Osteoblast (primary cell): ENCODE measurements around the gene ACOX3. TPM values are rescaled to one million over a fixed set of nuclear protein-coding genes. Genes with fewer than 3 reads are reported as not detected.

ENCODE experiments used
- DNase-seq: peaks from one replicate; pipeline ENCODE4 v3.0.0; 2011; ENCODE audit warnings: low spot score, mixed read lengths; ENCODE audit not compliant: insufficient read length; ENCODE audit errors: missing footprints
- H2AFZ ChIP-seq: 2 replicates; pipeline ENCODE4 v1.6.0; 2011; ENCODE audit warnings: mild to moderate bottlenecking, low read length
- H3K27ac ChIP-seq: 2 replicates; pipeline ENCODE4 v1.5.1; 2011; ENCODE audit warnings: mild to moderate bottlenecking, low read depth, low read length, moderate library complexity
- H3K27me3 ChIP-seq: 2 replicates; pipeline ENCODE4 v1.6.0; 2012; ENCODE audit warnings: mild to moderate bottlenecking, control low read depth, inconsistent platforms, low read length, moderate library complexity; ENCODE audit not compliant: insufficient read depth
- H3K36me3 ChIP-seq: 2 replicates; pipeline ENCODE4 v1.5.1; 2011; ENCODE audit warnings: mild to moderate bottlenecking, low read length, control low read depth, moderate library complexity; ENCODE audit not compliant: insufficient read depth
- H3K4me1 ChIP-seq: 2 replicates; pipeline ENCODE4 v1.5.1; 2011; ENCODE audit warnings: mild to moderate bottlenecking, low read length, control low read depth, moderate library complexity; ENCODE audit not compliant: insufficient read depth
- H3K4me2 ChIP-seq: 2 replicates; pipeline ENCODE4 v1.6.0; 2011; ENCODE audit warnings: mild to moderate bottlenecking, low read length; ENCODE audit not compliant: insufficient read depth
- H3K4me3 ChIP-seq: fragments of 200-600 bp; sonication (generic); 3 replicates; pipeline ENCODE4 v1.5.1; 2012; ENCODE audit warnings: mild to moderate bottlenecking, low read length, inconsistent platforms; ENCODE audit not compliant: insufficient read depth
- H3K79me2 ChIP-seq: 2 replicates; pipeline ENCODE4 v1.6.0; 2012; ENCODE audit warnings: mild to moderate bottlenecking, low read length, control low read depth, inconsistent platforms; ENCODE audit not compliant: insufficient read depth
- H3K9me3 ChIP-seq: 2 replicates; pipeline ENCODE4 v1.5.1; 2011; ENCODE audit warnings: low read depth, low read length, control low read depth
- H4K20me1 ChIP-seq: 2 replicates; pipeline ENCODE4 v1.6.0; 2012; ENCODE audit warnings: mild to moderate bottlenecking, low read length, control low read depth; ENCODE audit not compliant: insufficient read depth
- total RNA-seq: library from RNA; depleted of rRNA; stranded (reverse); fragments of >200 nt; gene quantifications from 2 replicates; pipeline ENCODE4 v1.2.3, GENCODE V29; 2012
- TF ChIP-seq, protein P1 (sequence below): IDR thresholded peaks from 2 replicates; pipeline ENCODE4 v1.5.1; 2011; ENCODE audit warnings: mild to moderate bottlenecking, low read depth, low read length, moderate library complexity; ENCODE audit errors: extremely low read depth

Gene ACOX3
- total RNA-seq, 1 donor: 24.2 TPM

DNA sequence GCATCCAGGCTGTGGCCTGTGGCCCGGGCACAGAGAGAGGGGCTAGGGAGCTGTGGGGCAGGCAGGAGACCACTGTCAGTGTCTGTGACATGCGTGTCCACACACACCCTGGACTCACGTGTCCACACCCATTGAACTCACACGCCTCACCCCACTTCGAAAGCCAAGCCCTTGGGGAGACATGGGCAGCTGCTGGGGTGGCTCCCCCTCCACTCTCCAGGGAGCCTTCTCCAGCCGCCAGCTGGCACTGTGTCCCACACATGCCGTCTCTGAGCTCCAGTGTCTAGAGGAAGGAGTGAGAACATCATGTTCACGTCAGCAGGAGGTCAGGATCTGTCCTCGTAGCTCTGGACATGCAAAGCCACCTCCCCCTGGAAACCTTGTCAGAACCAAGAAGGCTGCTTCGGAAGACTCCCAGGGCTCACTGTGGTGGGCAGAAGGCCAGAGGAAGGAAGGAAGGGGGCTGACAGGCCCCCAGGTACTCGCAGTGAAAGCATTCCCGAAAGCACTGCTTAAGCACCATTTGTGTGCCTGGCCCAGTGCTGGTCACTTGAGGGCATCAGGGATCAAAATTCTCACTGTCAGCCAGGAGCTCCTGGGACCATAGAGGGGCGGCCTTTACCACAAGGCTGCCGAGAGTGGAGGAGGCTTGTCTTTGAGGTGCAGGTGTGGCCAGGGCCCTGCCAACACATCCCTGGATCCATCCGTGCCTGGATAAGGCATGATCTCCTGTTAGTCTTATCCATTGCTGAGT lies 109.5 kb downstream of the ACOX3 start:
- H3K4me1 ChIP-seq: no peaks in the 10 kb centered on the region
- no peak overlapping the region for H2AFZ ChIP-seq
- H3K79me2 ChIP-seq: no peaks in the 10 kb centered on the region
- H3K4me3 ChIP-seq: no peak overlapping the region
- H3K9me3 ChIP-seq: no peaks in the 10 kb centered on the region
- H3K4me2 ChIP-seq: no peak overlapping the region
- DNase-seq: peak; percentile 31
- TF ChIP-seq, protein P1, sequence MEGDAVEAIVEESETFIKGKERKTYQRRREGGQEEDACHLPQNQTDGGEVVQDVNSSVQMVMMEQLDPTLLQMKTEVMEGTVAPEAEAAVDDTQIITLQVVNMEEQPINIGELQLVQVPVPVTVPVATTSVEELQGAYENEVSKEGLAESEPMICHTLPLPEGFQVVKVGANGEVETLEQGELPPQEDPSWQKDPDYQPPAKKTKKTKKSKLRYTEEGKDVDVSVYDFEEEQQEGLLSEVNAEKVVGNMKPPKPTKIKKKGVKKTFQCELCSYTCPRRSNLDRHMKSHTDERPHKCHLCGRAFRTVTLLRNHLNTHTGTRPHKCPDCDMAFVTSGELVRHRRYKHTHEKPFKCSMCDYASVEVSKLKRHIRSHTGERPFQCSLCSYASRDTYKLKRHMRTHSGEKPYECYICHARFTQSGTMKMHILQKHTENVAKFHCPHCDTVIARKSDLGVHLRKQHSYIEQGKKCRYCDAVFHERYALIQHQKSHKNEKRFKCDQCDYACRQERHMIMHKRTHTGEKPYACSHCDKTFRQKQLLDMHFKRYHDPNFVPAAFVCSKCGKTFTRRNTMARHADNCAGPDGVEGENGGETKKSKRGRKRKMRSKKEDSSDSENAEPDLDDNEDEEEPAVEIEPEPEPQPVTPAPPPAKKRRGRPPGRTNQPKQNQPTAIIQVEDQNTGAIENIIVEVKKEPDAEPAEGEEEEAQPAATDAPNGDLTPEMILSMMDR: no peak
- H3K27ac ChIP-seq: no peak overlapping the region
- no peaks in the 10 kb centered on the region for H4K20me1 ChIP-seq
- H3K27me3 ChIP-seq: peaks cover 5% of the 10 kb centered on the region
- H3K36me3 ChIP-seq: no peaks in the 10 kb centered on the region

GRCh38 chr4:8329859-8330761 lies 110.4 kb downstream of the ACOX3 start:
- no peaks in the 10 kb centered on the region for H3K36me3 ChIP-seq
- peaks cover 6% of the 10 kb centered on the region for H3K4me1 ChIP-seq
- H3K9me3 ChIP-seq: no peaks in the 10 kb centered on the region
- no peak overlapping the region for H3K4me3 ChIP-seq
- no peaks in the 10 kb centered on the region for H4K20me1 ChIP-seq
- TF ChIP-seq, protein P1: no peak
- no peak overlapping the region for H2AFZ ChIP-seq
- peaks cover 5% of the 10 kb centered on the region for H3K27me3 ChIP-seq
- no peak overlapping the region for H3K4me2 ChIP-seq
- DNase-seq: peak; percentile 58
- H3K79me2 ChIP-seq: no peaks in the 10 kb centered on the region
- no peak overlapping the region for H3K27ac ChIP-seq

- no peak overlapping the region for H3K4me3 ChIP-seq
- no peak overlapping the region for H3K4me2 ChIP-seq
- H3K4me1 ChIP-seq: peaks cover 12% of the 10 kb centered on the region
- peaks cover under 1% of the 10 kb centered on the region for H3K27me3 ChIP-seq
- H3K27ac ChIP-seq: no peak overlapping the region
- no peak overlapping the region for H2AFZ ChIP-seq
- H3K36me3 ChIP-seq: no peaks in the 10 kb centered on the region
- no peaks in the 10 kb centered on the region for H4K20me1 ChIP-seq
- no peaks in the 10 kb centered on the region for H3K79me2 ChIP-seq
- no peaks in the 10 kb centered on the region for H3K9me3 ChIP-seq
- peak; percentile 19 for DNase-seq
- TF ChIP-seq, protein P1: no peak
Observed at GRCh38 chr4:8329560-8329858, 111.0 kb downstream of the ACOX3 start.
